ENCODE results near the gene ANKRD13B. TPM values are rescaled to one million over a fixed set of nuclear protein-coding genes. Genes with fewer than 3 reads are reported as not detected.
"Not testable (repeated sequence)": the region's sequence is repeated elsewhere in the genome, so short reads cannot be mapped to it uniquely, and the experiment has no call there.

Gene ANKRD13B
- total RNA-seq, 2 donors from 2014 or later, result 8.1 to 10.5 TPM

DNA sequence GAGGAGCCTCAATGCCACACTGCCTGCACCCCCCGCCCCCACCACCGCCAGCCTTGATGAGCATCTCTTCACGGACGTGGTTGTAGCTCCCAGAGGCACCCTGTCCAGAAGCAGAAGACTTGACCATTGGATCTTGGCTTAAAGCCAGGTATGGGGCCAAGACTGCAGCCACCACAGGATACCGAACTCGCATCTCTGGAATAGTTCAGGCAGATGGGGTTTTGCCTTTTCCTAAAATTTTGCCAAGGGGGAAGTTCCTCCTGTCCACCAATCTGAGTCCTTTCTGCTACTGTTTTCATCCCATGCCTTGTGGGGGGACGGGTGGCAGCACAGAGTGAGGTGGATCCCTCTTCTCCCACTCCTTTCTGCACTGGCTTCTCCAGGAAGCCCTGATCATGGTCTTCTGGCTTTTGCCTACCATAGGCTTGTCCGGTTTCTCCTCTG, 28.8 kb downstream of the ANKRD13B start:
- intact Hi-C loops (cut with DNase I), result no loop called here
- ATAC-seq, result no peak
- DNase-seq, result no peak

- intact Hi-C loops (cut with DNase I), result no loop called here
- ATAC-seq (peak; percentile 70 to 75), DNase-seq (peak; percentile 72)
These were observed 29.7 kb downstream of the ANKRD13B start, which contains the start of gene CORO6 for GRCh38 chr17:29622337-29623282. CORO6 (minus strand) TSS chr17:29622912; CDS start chr17:29621421, 1,491 bp downstream.

GRCh38 chr17:29623283-29623647, 30.3 kb downstream of the ANKRD13B start:
- intact Hi-C loops (cut with DNase I), result no loop called here
- DNase-seq (no peak), ATAC-seq (no peak)

GRCh38 chr17:29624586-29624985, 31.7 kb downstream of the ANKRD13B start:
- intact Hi-C loops (cut with DNase I), result no loop called here
- ATAC-seq (no peak), DNase-seq (no peak)

GRCh38 chr17:29625037-29625750, 32.3 kb downstream of the ANKRD13B start:
- peak; percentile 39 to 50 for ATAC-seq
- intact Hi-C loops (cut with DNase I), result no loop called here
- peak; percentile 48 for DNase-seq

DNA sequence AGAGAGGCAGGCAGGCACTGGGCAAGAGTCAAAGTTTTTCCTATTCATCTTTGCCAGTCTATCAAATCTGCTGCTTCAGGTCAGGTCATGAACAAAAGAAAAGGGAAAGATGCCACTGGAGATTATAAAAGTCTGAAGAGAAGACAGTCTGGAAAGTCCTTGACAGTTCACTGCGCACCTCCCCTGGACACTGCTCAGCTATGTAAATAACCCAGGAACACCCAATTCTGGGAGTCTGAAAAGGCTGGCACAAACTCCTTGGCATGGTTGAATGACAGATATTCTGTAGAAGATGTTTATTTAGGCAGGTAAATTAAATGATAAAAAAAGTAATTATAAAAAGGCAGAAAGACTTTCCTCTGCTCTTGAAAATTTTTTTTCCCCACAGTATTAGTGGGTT, 35.0 kb downstream of the ANKRD13B start:
- intact Hi-C loops (cut with DNase I), result no loop called here
- ATAC-seq, result no peak
- DNase-seq, result no peak

- DNase-seq (no peak), ATAC-seq (peak in 1 of 2 donors; percentile 19)
- intact Hi-C loops (cut with DNase I), result no loop called here
These were observed 35.7 kb downstream of the ANKRD13B start for GRCh38 chr17:29628644-29629043.

DNA sequence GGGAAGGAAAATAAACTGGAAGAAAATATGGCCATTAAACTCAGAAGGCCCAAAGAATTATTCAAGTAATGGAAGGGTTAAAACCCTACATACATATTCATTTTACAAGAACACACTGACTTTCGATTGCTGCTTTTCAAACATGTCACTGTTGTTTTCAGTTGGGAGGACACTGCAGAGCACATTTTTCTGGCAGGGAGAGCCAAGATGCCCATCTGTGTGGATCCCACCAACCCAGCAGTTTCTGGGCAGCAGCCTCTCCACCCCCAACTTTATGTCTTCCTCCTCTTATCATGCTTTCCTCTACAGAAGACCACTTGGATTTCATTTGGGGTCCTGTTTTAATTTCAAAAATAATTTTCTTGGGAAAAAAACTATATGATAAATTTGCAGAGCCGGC, 36.9 kb downstream of the ANKRD13B start:
- DNase-seq (no peak), ATAC-seq (no peak)
- intact Hi-C loops (cut with DNase I), result no loop called here

GRCh38 chr17:29630630-29631193, 37.8 kb downstream of the ANKRD13B start:
- intact Hi-C loops (cut with DNase I), result no loop called here
- DNase-seq (no peak), ATAC-seq (peak in 1 of 2 donors; percentile 79)

GRCh38 chr17:29633886-29634285, 41.0 kb downstream of the ANKRD13B start:
- no peak for DNase-seq
- ATAC-seq, result no peak
- intact Hi-C loops (cut with DNase I), result no loop called here

GRCh38 chr17:29640413-29640812, 47.5 kb downstream of the ANKRD13B start:
- intact Hi-C loops (cut with DNase I), result loop anchor here in 1 of 2 donors (5.0 kb wide), 1 partner anchor 122 kb away; no protein-coding TSS in a partner anchor
- peak; percentile 7 to 12 for ATAC-seq
- DNase-seq, result no peak

DNA sequence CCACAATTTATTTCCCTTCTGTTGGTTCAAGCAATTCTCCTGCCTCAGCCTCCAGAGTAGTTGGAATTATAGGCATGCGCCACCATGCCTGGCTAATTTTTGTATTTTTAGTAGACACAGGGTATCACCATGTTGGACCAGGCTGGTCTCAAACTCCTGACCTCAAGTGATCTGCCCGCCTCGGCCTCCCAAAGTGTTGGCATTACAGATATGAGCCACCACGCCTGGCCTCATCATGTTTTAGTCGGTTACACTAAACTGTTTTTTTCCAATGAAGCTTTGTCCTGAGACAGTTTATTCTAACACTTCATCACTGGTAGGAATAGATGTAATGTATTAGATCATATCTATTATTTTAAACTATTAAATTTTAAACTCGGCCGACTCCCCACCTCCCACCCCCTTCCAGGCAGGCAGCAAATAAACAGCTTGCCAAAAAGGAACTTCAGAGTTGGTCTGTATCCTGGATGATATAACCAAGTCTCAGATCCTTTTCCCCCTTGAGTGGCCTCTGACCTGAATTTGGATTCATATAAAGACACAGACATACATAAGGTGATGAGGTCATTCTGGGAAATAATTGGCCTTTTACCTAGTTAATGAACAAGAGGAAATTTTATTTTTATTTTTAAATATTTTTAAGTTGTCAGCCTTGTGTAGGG, 48.2 kb downstream of the ANKRD13B start:
- intact Hi-C loops (cut with DNase I), result loop anchor here in 1 of 2 donors (5.0 kb wide), 1 partner anchor 121 kb away; no protein-coding TSS in a partner anchor
- DNase-seq, result no peak
- no peak for ATAC-seq

DNA sequence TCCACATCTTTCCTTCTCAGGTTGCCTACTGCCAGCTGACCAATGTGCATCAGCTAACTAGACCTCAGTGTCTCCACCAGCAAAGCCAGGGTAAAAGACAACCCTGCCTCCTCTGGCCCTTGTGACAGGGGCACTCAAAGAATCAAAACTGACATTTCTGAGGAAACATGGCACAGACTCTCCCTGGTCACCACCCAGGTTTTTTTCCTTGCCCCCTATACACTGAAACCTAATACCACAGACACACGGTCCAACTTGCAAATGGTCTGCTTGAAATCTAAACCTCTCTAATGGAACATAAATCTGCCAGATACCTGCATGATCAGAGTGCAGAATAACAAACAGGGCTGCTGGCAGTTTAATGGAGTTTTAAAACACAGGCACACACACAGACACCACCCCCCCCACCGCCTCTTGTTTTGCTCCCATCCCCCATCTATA, 49.3 kb downstream of the ANKRD13B start:
- intact Hi-C loops (cut with DNase I), result loop anchor here in 1 of 2 donors (5.0 kb wide), 1 partner anchor 120 kb away; no protein-coding TSS in a partner anchor
- DNase-seq, result no peak
- ATAC-seq, result no peak

- ATAC-seq (no peak), DNase-seq (no peak)
- intact Hi-C loops (cut with DNase I), result loop anchor here in 1 of 2 donors (5.0 kb wide), 1 partner anchor 119 kb away; no protein-coding TSS in a partner anchor
These were observed 50.9 kb downstream of the ANKRD13B start for GRCh38 chr17:29643817-29644160.

DNA sequence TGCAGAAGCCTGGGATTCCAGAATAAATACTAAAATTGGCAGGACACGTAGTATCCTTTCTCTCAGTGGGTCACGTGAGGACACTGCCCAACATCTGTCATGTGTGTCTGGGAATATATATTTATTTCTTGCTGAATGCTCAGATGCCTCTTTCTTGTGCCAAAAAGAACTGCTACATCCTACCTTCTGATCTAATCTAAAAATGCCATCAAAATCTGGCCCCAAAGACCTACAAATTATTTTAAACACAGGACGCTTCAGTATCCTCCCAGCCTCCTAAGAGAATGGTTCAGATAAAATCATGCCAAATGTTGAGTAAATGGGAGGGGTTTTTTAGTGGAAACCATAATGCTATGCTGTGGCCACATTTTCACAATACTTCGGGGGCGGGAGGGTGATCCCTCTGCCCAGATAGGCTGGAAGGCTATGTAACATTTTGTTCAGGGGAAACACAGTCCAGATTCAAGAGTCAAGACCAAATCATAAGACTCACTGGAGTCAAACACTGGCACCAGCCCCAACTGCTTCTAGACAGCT, 52.7 kb downstream of the ANKRD13B start:
- intact Hi-C loops (cut with DNase I), result no loop called here
- DNase-seq (peak; percentile 86), ATAC-seq (peak; percentile 84 to 91)

GRCh38 chr17:29648005-29648404, 55.1 kb downstream of the ANKRD13B start:
- DNase-seq, result no peak
- no peak for ATAC-seq
- intact Hi-C loops (cut with DNase I), result no loop called here

- intact Hi-C loops (cut with DNase I), result no loop called here
These were observed 56.4 kb downstream of the ANKRD13B start for GRCh38 chr17:29649359-29649758.

GRCh38 chr17:29650396-29650795, 57.5 kb downstream of the ANKRD13B start:
- ATAC-seq (no peak), DNase-seq (no peak)
- intact Hi-C loops (cut with DNase I), result no loop called here

More at GRCh38 chr17:29649359-29649758, 56.4 kb downstream of the ANKRD13B start:
- DNase-seq (no peak), ATAC-seq (no peak)

DNA sequence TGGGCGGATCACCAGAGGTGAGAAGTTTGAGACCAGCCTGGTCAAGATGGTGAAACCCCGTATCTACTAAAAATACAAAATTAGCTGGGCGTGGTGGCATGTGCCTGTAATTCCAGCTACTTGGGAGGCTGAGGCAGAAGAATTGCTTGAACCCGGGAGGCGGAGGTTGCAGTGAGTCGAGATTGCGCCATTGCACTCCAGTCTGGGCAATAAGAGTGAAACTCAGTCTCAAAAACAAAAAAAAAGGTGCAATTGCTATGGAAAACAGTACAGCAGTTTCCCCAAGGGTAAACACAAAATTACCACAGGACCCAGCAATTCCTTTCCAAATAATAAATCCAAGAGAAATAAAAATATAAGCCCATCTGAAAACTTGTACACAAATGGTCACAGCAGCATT, 59.0 kb downstream of the ANKRD13B start:
- ATAC-seq; DNase-seq; intact Hi-C loops (cut with DNase I): not testable (repeated sequence)

Data from left cardiac atrium (tissue), 4 donors.